Measurements from ENCODE around the gene RSPH1. TPM values are rescaled to one million over a fixed set of nuclear protein-coding genes. Genes with fewer than 3 reads are reported as not detected.

RSPH1 gene
- total and polyA plus RNA-seq, 4 donors, result 0.09 to 0.17 (median 0.16) TPM; not detected in 1

- TF ChIP-seq ZBTB33 (IDR thresholded peaks at IDR 0.05) (no peak), YY1 (IDR thresholded peaks at IDR 0.05) (no peak), HNF4A (conservative IDR thresholded peaks at IDR 0.05) (no peak), GABPA (IDR thresholded peaks at IDR 0.05 in 1 of 2, conservative IDR thresholded peaks at IDR 0.05 in 1 of 2) (no peak), EGR1 (IDR thresholded peaks at IDR 0.05; ENCODE audit: low read depth in 2 of 2) (no peak)
These were observed 71.0 kb downstream of the RSPH1 start (continued) for GRCh38 chr21:42424914-42425541.

GRCh38 chr21:42423685-42424084 is 72.3 kb downstream of the RSPH1 start:
- Histone ChIP-seq H3K4me3 (ENCODE audit: low read depth in 1 of 3, low read length in 3 of 3) (no peak overlapping the region), H3K9me3 (ENCODE audit: control insufficient read depth in 4 of 4, low read length in 3 of 4) (peaks cover 0 to 2% (median 0%) of the 10 kb centered on the region in 4 donors), H3K27me3 (ENCODE audit: control insufficient read depth in 4 of 4, insufficient read depth in 4 of 4, low read length in 3 of 4) (peaks cover 0 to 3% (median 0%) of the 10 kb centered on the region in 4 donors), H3K9ac (ENCODE audit: low read depth in 1 of 2, low read length in 2 of 2) (no peak overlapping the region), H3K27ac (ENCODE audit: low read depth in 1 of 2, low read length in 2 of 2) (no peak overlapping the region), H3K4me1 (ENCODE audit: control insufficient read depth in 4 of 4, insufficient read depth in 4 of 4, low read length in 3 of 4) (no peaks in the 10 kb centered on the region), H3K36me3 (ENCODE audit: control insufficient read depth in 4 of 4, insufficient read depth in 3 of 4, low read depth in 1 of 4, low read length in 3 of 4) (no peaks in the 10 kb centered on the region)
- 66% methylated on average over 2 of the region's 2 CpGs for WGBS
- TF ChIP-seq RAD21 (IDR thresholded peaks at IDR 0.05), result no peak
- TF ChIP-seq TAF1 (conservative IDR thresholded peaks at IDR 0.05), result no peak
- no peak for TF ChIP-seq SP1 (IDR thresholded peaks at IDR 0.05)
- TF ChIP-seq MAX (IDR thresholded peaks at IDR 0.05), result no peak
- TF ChIP-seq FOXA1 (IDR thresholded peaks at IDR 0.05), result no peak
- no peak for TF ChIP-seq RXRA (IDR thresholded peaks at IDR 0.05)
- TF ChIP-seq FOXA2 (IDR thresholded peaks at IDR 0.05), result no peak
- TF ChIP-seq NR2F2 (IDR thresholded peaks at IDR 0.05), result no peak
- TF ChIP-seq ATF3 (IDR thresholded peaks at IDR 0.05), result no peak
- no peak for TF ChIP-seq YY1 (IDR thresholded peaks at IDR 0.05)
- TF ChIP-seq CTCF (IDR thresholded peaks at IDR 0.05; ENCODE audit: low read depth, low read length, missing input control), result no peak
- no peak for TF ChIP-seq HNF4A (conservative IDR thresholded peaks at IDR 0.05)
- TF ChIP-seq HNF4G (IDR thresholded peaks at IDR 0.05), result no peak
- no peak for DNase-seq (ENCODE audit: low spot score)

GRCh38 chr21:42423197-42423675 is 72.8 kb downstream of the RSPH1 start:
- no peak overlapping the region for H3K9ac ChIP-seq (ENCODE audit: low read depth in 1 of 2, low read length in 2 of 2)
- no peak for TF ChIP-seq RAD21 (IDR thresholded peaks at IDR 0.05)
- no peak overlapping the region for H3K27ac ChIP-seq (ENCODE audit: low read depth in 1 of 2, low read length in 2 of 2)
- 71% methylated on average over 10 of the region's 10 CpGs for WGBS
- no peak for DNase-seq (ENCODE audit: low spot score)
- H3K4me1 ChIP-seq (ENCODE audit: control insufficient read depth in 4 of 4, insufficient read depth in 4 of 4, low read length in 3 of 4), result no peaks in the 10 kb centered on the region
- peaks cover 0 to 3% (median 1%) of the 10 kb centered on the region in 4 donors for H3K27me3 ChIP-seq (ENCODE audit: control insufficient read depth in 4 of 4, insufficient read depth in 4 of 4, low read length in 3 of 4)
- H3K4me3 ChIP-seq (ENCODE audit: low read depth in 1 of 3, low read length in 3 of 3), result no peak overlapping the region
- H3K9me3 ChIP-seq (ENCODE audit: control insufficient read depth in 4 of 4, low read length in 3 of 4), result peaks cover 0 to 2% (median 0%) of the 10 kb centered on the region in 4 donors
- no peaks in the 10 kb centered on the region for H3K36me3 ChIP-seq (ENCODE audit: control insufficient read depth in 4 of 4, insufficient read depth in 3 of 4, low read depth in 1 of 4, low read length in 3 of 4)

Other genes starting within 250 kb of the RSPH1 start
- gene TFF3, start 180.8 kb downstream of the RSPH1 start, total RNA-seq, result under 1 TPM; 0.09 to 0.50 TPM
- gene TFF3, start 180.8 kb downstream of the RSPH1 start, polyA plus RNA-seq, result 1 to 10 TPM; 2.5 to 4.1 TPM
- not detected for gene TFF2, start 145.2 kb downstream of the RSPH1 start, total RNA-seq
- 1 to 10 TPM in 1 of 2 donors, not detected in 1; 1.0 TPM for gene TFF2, start 145.2 kb downstream of the RSPH1 start, polyA plus RNA-seq
- gene TFF1, start 129.7 kb downstream of the RSPH1 start, total RNA-seq, result not detected
- not detected for gene TFF1, start 129.7 kb downstream of the RSPH1 start, polyA plus RNA-seq
- under 1 TPM in 1 of 2 donors, not detected in 1; 0.50 TPM for gene TMPRSS3, start 100.2 kb downstream of the RSPH1 start, total RNA-seq
- under 1 TPM in 1 of 2 donors, not detected in 1; 0.25 TPM for gene TMPRSS3, start 100.2 kb downstream of the RSPH1 start, polyA plus RNA-seq
- under 1 TPM; 0.65 to 0.75 TPM for gene UBASH3A, start 92.3 kb downstream of the RSPH1 start, total RNA-seq
- gene UBASH3A, start 92.3 kb downstream of the RSPH1 start, polyA plus RNA-seq, result under 1 TPM; 0.10 to 0.24 TPM
- 1 to 10 TPM; 6.1 to 7.2 TPM for gene SLC37A1, start 17.6 kb upstream of the RSPH1 start, total RNA-seq
- gene SLC37A1, start 17.6 kb upstream of the RSPH1 start, polyA plus RNA-seq, result 1 to 10 TPM; 2.0 to 2.4 TPM
- 1 to 10 TPM; 3.4 to 4.2 TPM for gene PDE9A, start 157.4 kb upstream of the RSPH1 start, total RNA-seq
- gene PDE9A, start 157.4 kb upstream of the RSPH1 start, polyA plus RNA-seq, result 1 to 10 TPM; 1.5 to 1.9 TPM